ENCODE results near the gene APBB3.

DNA sequence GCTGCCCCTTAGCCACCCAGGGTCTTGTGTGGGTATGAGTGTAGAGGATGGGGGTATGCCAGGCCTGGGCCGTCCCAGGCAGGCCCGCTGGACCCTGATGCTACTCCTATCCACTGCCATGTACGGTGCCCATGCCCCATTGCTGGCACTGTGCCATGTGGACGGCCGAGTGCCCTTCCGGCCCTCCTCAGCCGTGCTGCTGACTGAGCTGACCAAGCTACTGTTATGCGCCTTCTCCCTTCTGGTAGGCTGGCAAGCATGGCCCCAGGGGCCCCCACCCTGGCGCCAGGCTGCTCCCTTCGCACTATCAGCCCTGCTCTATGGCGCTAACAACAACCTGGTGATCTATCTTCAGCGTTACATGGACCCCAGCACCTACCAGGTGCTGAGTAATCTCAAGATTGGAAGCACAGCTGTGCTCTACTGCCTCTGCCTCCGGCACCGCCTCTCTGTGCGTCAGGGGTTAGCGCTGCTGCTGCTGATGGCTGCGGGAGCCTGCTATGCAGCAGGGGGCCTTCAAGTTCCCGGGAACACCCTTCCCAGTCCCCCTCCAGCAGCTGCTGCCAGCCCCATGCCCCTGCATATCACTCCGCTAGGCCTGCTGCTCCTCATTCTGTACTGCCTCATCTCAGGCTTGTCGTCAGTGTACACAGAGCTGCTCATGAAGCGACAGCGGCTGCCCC, 2.9 kb upstream of the APBB3 start:
- TF ChIP-seq EP300 (IDR thresholded peaks at IDR 0.05), result no peak
- TF ChIP-seq, protein P1, sequence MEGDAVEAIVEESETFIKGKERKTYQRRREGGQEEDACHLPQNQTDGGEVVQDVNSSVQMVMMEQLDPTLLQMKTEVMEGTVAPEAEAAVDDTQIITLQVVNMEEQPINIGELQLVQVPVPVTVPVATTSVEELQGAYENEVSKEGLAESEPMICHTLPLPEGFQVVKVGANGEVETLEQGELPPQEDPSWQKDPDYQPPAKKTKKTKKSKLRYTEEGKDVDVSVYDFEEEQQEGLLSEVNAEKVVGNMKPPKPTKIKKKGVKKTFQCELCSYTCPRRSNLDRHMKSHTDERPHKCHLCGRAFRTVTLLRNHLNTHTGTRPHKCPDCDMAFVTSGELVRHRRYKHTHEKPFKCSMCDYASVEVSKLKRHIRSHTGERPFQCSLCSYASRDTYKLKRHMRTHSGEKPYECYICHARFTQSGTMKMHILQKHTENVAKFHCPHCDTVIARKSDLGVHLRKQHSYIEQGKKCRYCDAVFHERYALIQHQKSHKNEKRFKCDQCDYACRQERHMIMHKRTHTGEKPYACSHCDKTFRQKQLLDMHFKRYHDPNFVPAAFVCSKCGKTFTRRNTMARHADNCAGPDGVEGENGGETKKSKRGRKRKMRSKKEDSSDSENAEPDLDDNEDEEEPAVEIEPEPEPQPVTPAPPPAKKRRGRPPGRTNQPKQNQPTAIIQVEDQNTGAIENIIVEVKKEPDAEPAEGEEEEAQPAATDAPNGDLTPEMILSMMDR (IDR thresholded peaks at IDR 0.05), result no peak
